Renal pelvis (tissue), 4 donors: ENCODE results near the gene CHL1. TPM values are rescaled to one million over a fixed set of nuclear protein-coding genes. Genes with fewer than 3 reads are reported as not detected.

Experiments
- DNase-seq: peaks from one replicate; pipeline ENCODE4 v3.0.0-alpha.2; 2013
- polyA plus RNA-seq, 3 donors: library from polyadenylated mRNA; unstranded; fragments of 120-200 nt; gene quantifications; one replicate each; pipeline ENCODE4 v1.2.1, GENCODE V29; 2013; ENCODE audit not compliant: insufficient read length in 3 of 3

Gene CHL1
- polyA plus RNA-seq, 3 donors, result 15.9 to 25.4 (median 19.6) TPM

DNA sequence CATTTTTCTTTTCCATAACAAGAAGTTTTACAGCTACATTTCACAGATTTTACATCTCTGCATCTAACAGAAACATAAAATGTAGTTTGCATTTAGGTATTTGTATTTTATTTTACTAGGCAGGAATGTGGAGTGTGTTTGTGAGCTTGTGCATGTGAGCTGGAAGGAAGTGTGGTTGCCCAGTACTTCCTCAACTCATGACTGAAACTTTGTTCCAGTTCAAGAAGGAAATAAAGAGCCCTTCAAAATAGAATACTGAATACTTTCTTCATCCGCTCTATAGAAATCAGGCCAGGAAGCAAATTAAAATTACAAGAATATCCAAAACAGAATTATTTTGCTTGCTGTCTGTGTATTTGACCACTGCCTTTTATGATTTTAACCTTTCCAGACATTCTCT, 81.3 kb downstream of the CHL1 start:
- no peak for DNase-seq

DNA sequence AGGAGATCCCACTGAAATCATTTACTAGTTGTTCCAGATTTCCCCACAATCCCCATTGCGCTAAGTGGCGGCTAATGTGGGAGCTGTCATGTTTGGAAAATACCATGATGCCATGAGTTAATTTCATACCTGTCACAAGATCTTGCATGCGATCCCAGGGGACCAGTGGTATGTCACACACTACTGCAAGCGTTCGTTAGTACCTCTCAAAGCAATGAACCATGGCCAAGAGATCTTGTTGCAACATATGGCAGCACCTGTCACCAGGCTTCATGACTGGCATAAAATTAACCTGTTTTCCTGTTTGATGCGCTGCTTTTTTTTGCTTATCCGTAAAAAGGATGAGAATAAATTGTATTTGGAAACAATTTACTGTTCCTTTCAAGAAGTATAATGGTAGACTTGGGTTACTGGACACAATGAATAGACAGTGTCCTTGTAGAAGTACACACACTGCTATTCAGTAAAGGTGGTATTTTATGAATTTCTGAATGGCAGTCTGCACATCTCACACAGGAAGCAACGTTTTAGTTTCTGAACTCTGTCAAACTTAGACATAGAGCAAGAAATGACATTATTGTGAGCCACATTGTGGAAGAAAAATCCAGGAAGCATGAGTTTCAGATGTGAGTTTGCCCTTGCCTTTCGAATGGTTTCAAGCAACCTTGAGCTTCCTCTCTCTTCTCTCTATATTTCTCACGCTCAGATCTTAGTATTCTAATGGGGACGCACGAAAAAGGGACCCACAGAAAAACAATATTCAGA, 81.9 kb downstream of the CHL1 start:
- DNase-seq, result no peak

DNA sequence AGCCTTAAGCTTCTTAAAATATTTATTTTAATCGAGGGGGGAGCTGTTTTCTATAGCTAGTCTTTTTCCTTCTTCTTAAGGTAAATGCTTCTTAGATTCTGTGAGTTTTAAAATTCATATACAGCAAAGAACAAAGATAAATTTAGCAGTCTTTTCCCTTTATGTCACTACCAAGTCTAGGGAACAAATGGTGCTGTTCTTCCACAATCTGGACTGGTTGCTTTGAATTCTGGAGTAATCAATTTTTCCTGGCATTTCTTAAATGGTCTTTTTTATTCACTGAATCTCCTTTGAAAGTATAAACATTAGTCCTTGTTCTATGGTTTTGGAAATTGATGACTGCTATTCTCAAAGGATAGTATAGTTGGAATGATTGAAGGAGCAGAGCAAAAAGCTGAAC, 82.8 kb downstream of the CHL1 start:
- DNase-seq, result no peak

DNA sequence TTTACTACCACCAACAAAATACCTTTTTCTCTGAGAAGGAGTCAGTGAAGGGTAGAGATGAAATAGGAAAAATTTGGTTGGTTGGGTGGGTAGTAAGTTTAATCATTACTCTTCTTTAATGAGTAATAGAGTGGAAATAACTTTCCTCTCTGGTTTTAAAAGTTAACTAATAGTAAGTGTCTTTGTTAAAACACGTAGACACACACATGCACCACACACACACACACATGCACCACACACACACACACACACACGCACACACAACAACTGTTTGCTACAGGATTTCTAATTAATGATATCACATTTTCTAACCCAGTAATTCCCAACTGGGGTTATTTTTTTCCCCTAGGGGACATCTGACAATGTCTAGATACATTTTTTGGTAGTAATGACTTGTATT, 84.1 kb downstream of the CHL1 start:
- peak; percentile 15 for DNase-seq

DNA sequence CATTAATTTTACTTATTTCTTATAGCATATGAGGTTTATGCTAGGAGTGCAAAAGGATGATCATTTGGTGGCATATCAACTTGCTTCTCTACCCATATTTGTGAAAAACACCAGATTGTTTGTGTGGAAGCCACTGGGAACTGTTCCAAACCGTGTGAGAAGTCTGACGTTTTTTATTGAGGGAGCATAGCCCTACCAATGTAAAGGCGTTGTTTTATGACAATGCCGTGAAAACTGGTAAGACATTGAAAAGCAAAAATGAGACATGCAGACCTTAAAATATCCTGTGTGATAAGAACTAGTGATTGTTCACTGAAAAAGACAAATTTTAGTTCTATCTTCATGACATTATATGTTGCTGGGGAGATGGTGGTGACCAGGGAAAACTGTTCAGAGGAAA, 87.8 kb downstream of the CHL1 start:
- DNase-seq, result no peak

DNA sequence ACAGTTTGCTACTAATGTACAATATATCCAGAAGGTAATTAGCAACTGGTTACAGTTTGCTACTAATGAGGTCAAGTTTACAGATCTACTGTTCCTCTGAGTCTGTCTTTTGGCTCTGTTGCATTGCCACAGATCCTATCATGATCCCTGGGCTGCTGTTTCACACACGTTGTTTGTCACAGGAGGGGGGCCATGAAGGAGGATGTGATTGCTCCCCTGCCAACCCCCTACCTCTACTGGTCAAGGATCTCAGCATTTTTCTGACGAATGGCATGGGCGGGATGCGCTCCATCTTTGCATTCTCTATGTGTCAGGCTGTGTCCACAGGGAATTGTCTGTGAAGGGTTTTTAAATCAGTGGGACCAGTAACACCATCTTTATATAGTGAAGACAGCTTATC, 91.9 kb downstream of the CHL1 start:
- no peak for DNase-seq

DNA sequence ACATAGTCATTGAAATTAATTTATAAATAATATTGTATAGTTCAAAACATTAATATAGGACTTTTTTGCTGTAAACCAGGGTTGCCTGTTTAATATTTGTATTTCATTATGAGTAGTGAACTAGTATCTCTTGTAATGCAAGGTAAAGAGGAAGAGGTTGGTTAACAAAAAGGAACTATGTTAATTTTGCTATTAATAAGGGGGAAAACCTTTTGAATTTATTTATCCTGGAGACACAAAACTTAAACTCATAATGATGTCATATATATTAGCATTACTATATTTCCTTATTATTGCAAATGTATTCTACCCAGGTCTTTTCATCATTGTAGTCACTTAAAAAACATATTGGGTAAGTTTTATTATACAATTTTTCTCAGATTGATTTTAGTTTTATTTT, 94.5 kb downstream of the CHL1 start:
- DNase-seq, result no peak

DNA sequence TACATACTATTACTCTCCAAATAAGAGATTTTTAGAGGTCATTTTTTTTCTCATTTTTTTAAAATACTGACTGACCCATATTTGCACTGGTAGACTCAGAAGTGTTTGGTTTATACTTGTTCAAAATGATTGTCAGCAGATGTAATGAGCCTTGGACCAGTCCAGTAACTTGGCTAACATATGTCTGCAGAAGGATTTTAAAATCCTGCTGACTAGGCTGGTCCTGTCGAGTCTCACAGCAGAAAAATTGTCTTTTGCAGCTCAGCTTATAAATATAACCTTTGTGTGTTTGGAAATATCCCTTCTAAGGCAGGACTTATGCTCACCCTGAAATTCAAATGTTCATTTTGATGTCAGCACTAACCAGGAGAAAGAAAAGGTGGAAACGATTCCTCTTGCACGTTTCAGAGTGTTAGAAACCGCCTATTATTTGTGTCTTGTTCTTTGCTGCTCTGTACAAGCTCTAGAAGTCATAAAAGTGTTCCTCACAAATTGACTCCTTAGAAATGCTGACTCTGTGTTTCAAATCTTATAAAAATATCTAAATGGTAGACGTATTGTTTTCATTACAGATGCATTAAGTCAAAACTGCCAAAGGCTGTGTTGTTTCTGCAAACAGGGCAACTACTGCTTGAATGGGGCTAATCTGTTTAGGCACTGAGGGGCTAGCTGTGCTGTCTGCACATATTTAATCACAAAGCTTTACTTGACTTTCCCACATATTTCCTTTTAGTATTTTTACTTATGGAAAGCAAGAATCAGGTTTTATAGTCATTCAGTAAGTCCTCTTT, 95.3 kb downstream of the CHL1 start:
- DNase-seq, result no peak

DNA sequence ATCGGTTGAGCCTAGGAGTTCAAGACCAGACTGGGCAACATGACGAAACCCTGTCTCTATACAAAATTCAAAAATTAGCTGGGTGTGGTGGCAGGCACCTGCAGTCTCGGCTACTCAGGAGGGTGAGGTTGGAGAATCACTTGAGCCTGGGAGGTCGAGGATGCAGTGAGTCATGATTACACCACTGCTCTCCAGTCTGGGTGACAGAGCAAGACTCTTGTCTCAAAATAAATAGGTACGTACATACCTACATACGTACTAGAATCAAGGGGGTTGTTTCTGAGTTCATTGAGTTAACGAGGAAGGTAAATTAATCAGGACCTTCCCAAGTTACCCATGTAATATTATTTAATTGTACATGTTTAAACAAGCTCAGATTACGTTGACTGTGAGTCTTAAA, 97.5 kb downstream of the CHL1 start:
- DNase-seq, result no peak

DNA sequence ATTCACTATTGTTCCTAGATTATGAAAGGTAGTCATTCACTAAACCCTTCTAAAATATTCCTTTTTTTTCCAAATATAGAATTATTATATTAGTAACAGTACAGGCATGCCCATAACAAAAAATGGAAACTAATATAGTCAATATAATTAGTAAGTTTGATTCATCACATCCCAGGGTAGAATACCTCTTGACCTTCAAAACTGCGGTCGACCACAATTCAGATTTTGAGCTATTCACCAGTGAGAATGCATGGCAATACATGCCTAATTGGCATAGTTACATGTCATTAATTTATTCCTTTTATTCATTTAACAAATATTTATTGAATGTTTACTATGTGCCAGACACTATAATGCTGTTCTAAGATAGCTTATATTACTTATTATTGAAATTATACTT, 98.0 kb downstream of the CHL1 start:
- DNase-seq, result no peak

DNA sequence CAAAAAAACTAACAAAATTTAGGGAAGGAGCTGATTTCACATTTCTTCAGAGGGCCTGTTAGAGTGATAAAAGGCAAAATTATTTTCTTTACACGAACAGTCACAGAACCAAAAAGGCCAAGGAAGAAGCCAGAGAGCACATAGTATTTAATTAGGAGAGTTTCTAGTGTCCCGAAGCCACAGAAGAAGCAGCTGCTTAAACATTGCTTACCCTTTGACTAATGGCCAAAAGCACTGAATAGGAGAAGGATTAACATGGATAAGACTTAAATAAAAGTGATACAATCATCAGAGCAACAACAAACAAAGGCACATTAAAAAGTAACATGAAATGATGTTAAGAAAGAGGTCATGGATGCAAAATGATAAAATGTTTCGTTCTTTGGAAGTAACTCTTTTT, 98.6 kb downstream of the CHL1 start:
- no peak for DNase-seq

DNA sequence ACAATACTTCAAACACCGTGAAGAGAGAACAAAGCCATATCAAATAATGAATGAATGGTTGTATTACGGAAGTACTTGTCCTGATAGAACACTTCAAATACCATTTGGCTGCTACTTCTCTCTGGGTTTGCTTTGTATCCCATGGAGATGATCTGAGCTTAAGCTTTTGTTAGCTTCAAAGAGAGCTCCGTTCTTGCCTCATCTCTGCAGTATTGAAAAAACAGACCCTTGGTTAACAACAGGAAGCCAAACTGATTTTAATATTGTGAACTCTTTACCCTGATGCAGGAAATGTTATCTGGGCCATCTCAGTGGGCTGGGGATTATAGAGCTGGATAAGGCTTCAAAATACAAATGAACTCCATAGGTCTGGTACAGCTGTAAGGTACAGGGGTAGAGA, 101.0 kb downstream of the CHL1 start:
- DNase-seq, result no peak

DNA sequence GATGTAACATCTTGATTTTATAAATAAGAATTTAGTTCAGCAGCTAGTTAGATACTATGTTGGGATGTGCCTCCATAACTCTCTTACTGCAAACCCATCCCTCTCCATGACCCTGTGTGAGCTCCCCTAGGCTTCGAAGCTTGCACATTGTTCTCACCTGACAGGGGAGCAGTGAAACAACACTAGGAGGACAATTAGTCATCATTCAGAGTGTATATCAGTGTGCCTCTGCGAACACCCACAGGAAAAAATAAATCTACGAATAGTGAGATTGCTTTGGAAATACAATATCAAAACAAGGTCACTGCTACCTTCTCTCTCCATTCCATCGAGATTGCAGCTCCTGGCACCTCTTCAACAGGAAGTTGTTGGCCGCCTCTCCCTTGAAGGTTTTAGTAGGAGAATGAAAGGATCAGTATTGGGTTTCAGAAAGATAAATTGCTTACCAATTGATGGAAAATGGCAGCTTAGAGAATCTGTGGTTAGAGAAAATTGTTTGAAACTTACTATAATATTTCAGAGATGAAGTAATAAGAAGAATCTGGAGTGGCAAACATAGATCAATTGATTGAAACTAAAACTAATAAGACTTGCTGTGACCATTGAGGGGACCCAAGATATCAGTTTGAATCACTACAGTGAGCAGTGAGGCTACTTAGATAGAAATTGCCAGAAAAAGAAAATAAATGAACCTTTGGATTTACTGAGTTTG, 103.2 kb downstream of the CHL1 start:
- no peak for DNase-seq

DNA sequence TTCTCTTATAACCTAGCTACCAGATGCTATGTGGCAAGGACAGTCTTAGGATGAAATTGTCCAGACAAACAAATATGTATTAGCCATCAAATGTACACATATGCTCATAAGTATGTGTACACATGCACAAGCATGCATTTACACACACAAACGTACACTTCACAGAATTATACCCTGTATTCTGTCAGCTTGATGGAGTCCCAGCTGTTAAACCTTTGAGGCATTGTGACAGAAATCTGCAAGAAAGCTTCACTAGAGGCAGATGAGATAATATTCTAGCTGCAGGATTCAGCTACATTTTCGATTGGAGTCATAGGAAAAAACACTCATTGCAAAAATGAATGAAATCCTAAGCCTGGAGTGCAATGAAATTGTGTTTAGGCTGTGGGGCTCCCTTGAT, 110.6 kb downstream of the CHL1 start:
- no peak for DNase-seq

DNA sequence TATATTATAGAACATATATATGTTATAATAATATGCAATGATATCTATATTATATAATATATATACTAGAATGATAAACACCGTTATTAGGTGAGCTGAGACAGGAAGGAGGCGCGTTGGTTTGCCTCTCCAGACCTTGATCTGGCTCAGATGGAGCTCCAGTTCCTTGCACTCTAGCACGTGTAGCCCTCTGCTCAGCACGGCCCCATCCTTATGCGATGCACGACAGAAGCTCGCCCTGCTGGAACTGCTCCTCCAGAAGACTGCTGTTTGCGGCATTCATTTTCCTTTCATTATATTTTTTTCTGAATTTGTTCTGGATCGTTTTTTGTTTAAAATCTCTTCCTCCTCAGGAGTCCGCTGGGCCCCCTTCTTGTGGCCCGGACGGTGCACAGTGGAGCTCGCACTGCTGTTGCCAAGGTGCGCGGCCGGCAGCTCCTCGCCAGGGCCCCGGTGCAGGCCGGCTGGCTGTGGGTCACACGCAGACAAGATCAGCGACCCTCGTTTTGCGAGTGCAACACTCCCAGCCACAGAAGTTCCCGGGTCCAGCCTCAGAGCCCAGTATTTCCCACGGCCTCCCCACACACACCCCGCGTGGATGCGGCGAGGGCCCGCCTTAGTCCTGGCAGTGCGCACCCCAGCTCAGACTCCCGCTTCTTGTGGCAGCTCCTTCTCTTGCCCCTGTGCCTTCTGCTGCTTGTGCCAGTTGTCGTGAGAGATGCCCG, 112.2 kb downstream of the CHL1 start:
- no peak for DNase-seq

DNA sequence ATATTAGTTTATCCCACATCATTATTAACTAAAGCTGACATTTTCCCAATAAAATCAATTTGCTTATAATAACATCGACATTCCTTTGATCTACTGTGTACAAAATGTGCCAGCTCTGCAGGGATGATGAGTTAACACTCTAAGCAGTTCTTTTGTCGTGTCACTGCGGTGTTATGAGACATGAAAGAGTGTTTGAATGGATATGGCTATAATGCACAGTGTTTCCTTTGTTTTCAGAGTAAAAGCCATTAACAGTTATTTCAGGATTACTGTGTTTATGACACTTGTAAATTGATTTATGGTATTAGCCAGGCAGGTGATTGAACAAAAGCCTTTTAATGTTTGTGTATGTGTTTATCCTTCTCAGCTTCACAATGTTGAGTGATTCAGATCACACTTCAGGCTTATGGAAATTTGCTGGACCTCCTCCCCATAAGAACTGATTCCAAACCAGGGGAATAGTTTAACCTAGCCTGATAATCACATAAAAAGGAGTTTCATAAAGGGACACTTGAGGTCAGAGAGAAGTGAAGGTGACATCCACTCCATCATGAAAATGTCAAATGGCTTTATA, 115.7 kb downstream of the CHL1 start:
- no peak for DNase-seq

DNA sequence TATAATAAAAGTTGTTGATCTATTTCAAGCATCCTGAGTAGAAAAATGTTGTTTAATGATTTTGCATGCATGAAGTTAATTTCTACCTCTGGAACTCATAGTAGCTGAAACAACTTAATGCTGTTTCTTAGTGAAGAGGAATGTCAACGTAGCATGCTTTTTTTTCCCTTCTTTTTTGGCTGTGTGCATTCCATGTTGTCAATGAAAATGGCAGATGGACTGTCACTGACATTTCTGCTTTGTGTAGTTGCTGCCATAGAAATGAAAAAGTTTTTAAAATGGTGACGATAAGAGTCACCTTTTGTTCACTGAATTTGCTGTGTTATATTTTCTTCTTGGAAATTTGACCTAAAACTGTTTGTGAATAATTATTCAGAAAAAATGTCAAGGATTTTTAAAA, 116.3 kb downstream of the CHL1 start:
- no peak for DNase-seq

DNA sequence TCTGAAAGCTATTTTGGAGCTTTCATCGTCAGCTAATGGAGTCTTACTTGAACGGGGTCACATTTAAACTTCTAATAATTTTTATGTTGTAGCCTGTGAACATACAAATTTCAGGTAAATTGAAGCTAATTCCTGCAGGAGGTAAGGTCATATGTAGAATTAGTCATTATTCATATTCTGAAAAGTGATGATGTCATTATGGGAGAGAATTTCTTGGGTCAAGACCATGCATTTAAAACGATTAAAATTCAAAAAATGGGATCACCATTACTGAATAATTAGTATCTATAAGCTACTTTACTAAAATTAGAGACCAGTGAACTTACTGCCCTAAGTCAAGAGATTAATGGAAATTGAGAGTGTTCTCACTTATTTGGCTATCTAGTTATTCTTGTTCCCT, 120.4 kb downstream of the CHL1 start:
- DNase-seq, result no peak

DNA sequence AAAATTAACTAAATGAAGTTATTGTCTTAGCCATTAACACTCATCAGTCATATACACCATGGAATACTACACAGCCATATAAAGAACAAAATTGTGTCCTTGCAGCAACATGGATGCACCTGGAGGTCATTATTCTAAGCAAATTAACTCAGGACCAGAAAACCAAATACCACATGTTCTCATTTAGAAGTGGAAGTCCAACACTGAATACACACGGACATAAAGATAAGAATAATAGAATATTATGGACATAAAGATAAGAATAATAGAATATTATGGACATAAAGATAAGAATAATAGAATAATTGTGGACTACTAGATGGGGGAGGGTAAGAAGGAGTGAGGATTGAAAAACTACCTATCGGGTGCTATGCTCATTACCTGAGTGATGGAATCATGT, 122.3 kb downstream of the CHL1 start:
- no peak for DNase-seq

DNA sequence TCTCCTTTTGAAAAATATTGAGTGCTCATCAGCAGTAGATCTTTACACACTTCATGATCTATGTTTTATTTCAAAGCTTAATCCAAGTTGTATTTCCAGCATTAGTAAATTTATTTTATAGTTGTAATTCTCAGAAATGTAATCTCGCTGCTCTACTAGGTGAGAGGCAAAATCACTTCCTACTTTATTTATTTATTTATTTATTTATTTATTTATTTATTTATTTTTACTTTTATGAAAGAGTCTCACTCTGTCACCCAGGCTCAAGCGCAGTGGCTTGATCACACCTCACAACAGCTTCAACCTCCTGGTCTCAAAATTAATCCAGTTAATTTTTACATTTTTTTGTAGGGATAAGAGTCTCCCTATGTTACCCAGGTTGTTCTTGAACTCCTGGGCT, 127.9 kb downstream of the CHL1 start:
- DNase-seq, result no peak

DNA sequence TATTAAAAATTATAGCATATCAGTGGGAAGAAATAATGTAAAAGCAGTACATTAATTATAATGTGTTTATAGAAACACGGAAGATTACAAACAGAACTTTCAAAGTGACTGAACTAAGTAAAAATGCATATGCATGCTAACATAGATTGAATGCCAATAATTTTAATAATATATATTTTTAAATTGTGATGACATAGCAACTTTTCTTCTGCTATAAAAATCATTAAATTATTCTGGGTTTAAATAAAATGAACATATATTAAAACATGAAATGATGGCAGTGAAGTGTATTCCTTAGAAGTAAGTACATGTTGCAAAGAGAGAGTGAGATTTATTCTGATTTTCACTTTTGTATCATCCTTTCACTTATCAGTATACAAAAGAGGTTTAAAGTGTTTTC, 128.9 kb downstream of the CHL1 start:
- DNase-seq, result no peak
